ENCODE measurements around the gene GLB1L3. TPM values are rescaled to one million over a fixed set of nuclear protein-coding genes. Genes with fewer than 3 reads are reported as not detected.
"Not testable (repeated sequence)": the region's sequence is repeated elsewhere in the genome, so short reads cannot be mapped to it uniquely, and the experiment has no call there.

GLB1L3 gene
- polyA plus RNA-seq, 1 donor (not counting 4 experiments of a cell fraction or from before 2014, with no cell fraction given) = 3.0 TPM

GRCh38 chr11:134277183-134278001, 1.2 kb downstream of the GLB1L3 start:
- H4K20me1 ChIP-seq (ENCODE audit: control insufficient read depth, extremely low read depth, insufficient read depth, low read length) = no peaks in the 10 kb centered on the region
- no peaks in the 10 kb centered on the region for H3K9me1 ChIP-seq (ENCODE audit: control insufficient read depth, extremely low read depth, insufficient read depth, low read length)
- H3K36me3 ChIP-seq (ENCODE audit: control insufficient read depth in 2 of 2, extremely low read depth in 1 of 2, insufficient read depth in 2 of 2, low read length in 2 of 2) = no peaks in the 10 kb centered on the region
- TF ChIP-seq EZH2 (IDR thresholded peaks at IDR 0.05; ENCODE audit: low read length) = no peak
- TF ChIP-seq CTCF (optimal IDR thresholded peaks at IDR 0.05 in 1 of 3, IDR thresholded peaks at IDR 0.05 in 1 of 3, conservative IDR thresholded peaks at IDR 0.05 in 1 of 3; ENCODE audit: extremely low read depth in 1 of 3, insufficient read depth in 2 of 3, low read length in 3 of 3) = no peak
- no peak overlapping the region for H3K27ac ChIP-seq (ENCODE audit: control insufficient read depth, insufficient read depth, low read length)
- no peak overlapping the region for H3K9ac ChIP-seq (ENCODE audit: control insufficient read depth, extremely low read depth, insufficient read depth, low read length)
- peak overlapping the region in 2 of 3 experiments; percentile 4 to 67 for H3K4me3 ChIP-seq (ENCODE audit: control insufficient read depth in 2 of 3, extremely low read depth in 1 of 3, insufficient read depth in 2 of 3, low read depth in 1 of 3, low read length in 3 of 3)
- H2AFZ ChIP-seq (ENCODE audit: control insufficient read depth, low read length) = no peak overlapping the region
- H3K9me3 ChIP-seq (ENCODE audit: control insufficient read depth, low read depth, low read length) = no peaks in the 10 kb centered on the region
- peak overlapping the region; percentile 63 for H3K4me2 ChIP-seq (ENCODE audit: control insufficient read depth, extremely low read depth, insufficient read depth, low read depth, low read length)
- DNase-seq (ENCODE audit: low read depth, low spot score) (no peak), FAIRE-seq (no peak)
- peaks cover 15% of the 10 kb centered on the region for H3K79me2 ChIP-seq (ENCODE audit: control insufficient read depth, insufficient read depth, low read length)
- peaks cover 11% of the 10 kb centered on the region for H3K4me1 ChIP-seq (ENCODE audit: control insufficient read depth, extremely low read depth, insufficient read depth, low read length)
- dilution Hi-C loops (cut with MboI; ENCODE audit: extremely low pct_ligation_motif_present, low sequenced_read_pairs) = no loop called here
- H3K27me3 ChIP-seq (ENCODE audit: control insufficient read depth, extremely low read depth, insufficient read depth, low read length) = no peaks in the 10 kb centered on the region

- peaks cover 11% of the 10 kb centered on the region for H3K4me1 ChIP-seq (ENCODE audit: control insufficient read depth, extremely low read depth, insufficient read depth, low read length)
- H3K9me1 ChIP-seq (ENCODE audit: control insufficient read depth, extremely low read depth, insufficient read depth, low read length) = no peaks in the 10 kb centered on the region
- no peaks in the 10 kb centered on the region for H3K36me3 ChIP-seq (ENCODE audit: control insufficient read depth in 2 of 2, extremely low read depth in 1 of 2, insufficient read depth in 2 of 2, low read length in 2 of 2)
- no peak for DNase-seq (ENCODE audit: low read depth, low spot score)
- no peak overlapping the region for H3K27ac ChIP-seq (ENCODE audit: control insufficient read depth, insufficient read depth, low read length)
- no peaks in the 10 kb centered on the region for H3K27me3 ChIP-seq (ENCODE audit: control insufficient read depth, extremely low read depth, insufficient read depth, low read length)
- FAIRE-seq = no peak
- H4K20me1 ChIP-seq (ENCODE audit: control insufficient read depth, extremely low read depth, insufficient read depth, low read length) = no peaks in the 10 kb centered on the region
- H3K9me3 ChIP-seq (ENCODE audit: control insufficient read depth, low read depth, low read length) = no peaks in the 10 kb centered on the region
- H3K9ac ChIP-seq (ENCODE audit: control insufficient read depth, extremely low read depth, insufficient read depth, low read length) = no peak overlapping the region
- TF ChIP-seq EZH2 (IDR thresholded peaks at IDR 0.05; ENCODE audit: low read length) (no peak), CTCF (optimal IDR thresholded peaks at IDR 0.05 in 1 of 3, IDR thresholded peaks at IDR 0.05 in 1 of 3, conservative IDR thresholded peaks at IDR 0.05 in 1 of 3; ENCODE audit: extremely low read depth in 1 of 3, insufficient read depth in 2 of 3, low read length in 3 of 3) (no peak)
- H2AFZ ChIP-seq (ENCODE audit: control insufficient read depth, low read length) = no peak overlapping the region
- no peak overlapping the region for H3K4me3 ChIP-seq (ENCODE audit: control insufficient read depth in 2 of 3, extremely low read depth in 1 of 3, insufficient read depth in 2 of 3, low read depth in 1 of 3, low read length in 3 of 3)
- peaks cover 12% of the 10 kb centered on the region for H3K79me2 ChIP-seq (ENCODE audit: control insufficient read depth, insufficient read depth, low read length)
- dilution Hi-C loops (cut with MboI; ENCODE audit: extremely low pct_ligation_motif_present, low sequenced_read_pairs) = no loop called here
- no peak overlapping the region for H3K4me2 ChIP-seq (ENCODE audit: control insufficient read depth, extremely low read depth, insufficient read depth, low read depth, low read length)
These were observed 2.2 kb downstream of the GLB1L3 start for GRCh38 chr11:134278356-134278755.

- H4K20me1 ChIP-seq (ENCODE audit: control insufficient read depth, extremely low read depth, insufficient read depth, low read length); dilution Hi-C loops (cut with MboI; ENCODE audit: extremely low pct_ligation_motif_present, low sequenced_read_pairs); DNase-seq (ENCODE audit: low read depth, low spot score); H3K4me2 ChIP-seq (ENCODE audit: control insufficient read depth, extremely low read depth, insufficient read depth, low read depth, low read length); H3K27me3 ChIP-seq (ENCODE audit: control insufficient read depth, extremely low read depth, insufficient read depth, low read length); H3K4me3 ChIP-seq (ENCODE audit: control insufficient read depth in 2 of 3, extremely low read depth in 1 of 3, insufficient read depth in 2 of 3, low read depth in 1 of 3, low read length in 3 of 3); H3K79me2 ChIP-seq (ENCODE audit: control insufficient read depth, insufficient read depth, low read length); H3K27ac ChIP-seq (ENCODE audit: control insufficient read depth, insufficient read depth, low read length); H3K9me3 ChIP-seq (ENCODE audit: control insufficient read depth, low read depth, low read length); H3K4me1 ChIP-seq (ENCODE audit: control insufficient read depth, extremely low read depth, insufficient read depth, low read length); H3K9me1 ChIP-seq (ENCODE audit: control insufficient read depth, extremely low read depth, insufficient read depth, low read length); H3K9ac ChIP-seq (ENCODE audit: control insufficient read depth, extremely low read depth, insufficient read depth, low read length); FAIRE-seq; H3K36me3 ChIP-seq (ENCODE audit: control insufficient read depth in 2 of 2, extremely low read depth in 1 of 2, insufficient read depth in 2 of 2, low read length in 2 of 2); H2AFZ ChIP-seq (ENCODE audit: control insufficient read depth, low read length): not testable (repeated sequence)
These were observed 5.5 kb downstream of the GLB1L3 start for GRCh38 chr11:134281635-134282034.

All from keratinocyte (primary cell).